GM19099 (cell line): Measurements from ENCODE around the gene NAA50.
A peak's percentile ranks its signal among the peaks of the same experiment; 100 is the strongest.

Experiments
- POLR2A ChIP-seq: IDR thresholded peaks from 3 replicates; pipeline ENCODE4 v1.6.1; 2011; ENCODE audit warnings: low read depth; ENCODE audit not compliant: insufficient read length; ENCODE audit errors: extremely low read depth

Gene NAA50

DNA sequence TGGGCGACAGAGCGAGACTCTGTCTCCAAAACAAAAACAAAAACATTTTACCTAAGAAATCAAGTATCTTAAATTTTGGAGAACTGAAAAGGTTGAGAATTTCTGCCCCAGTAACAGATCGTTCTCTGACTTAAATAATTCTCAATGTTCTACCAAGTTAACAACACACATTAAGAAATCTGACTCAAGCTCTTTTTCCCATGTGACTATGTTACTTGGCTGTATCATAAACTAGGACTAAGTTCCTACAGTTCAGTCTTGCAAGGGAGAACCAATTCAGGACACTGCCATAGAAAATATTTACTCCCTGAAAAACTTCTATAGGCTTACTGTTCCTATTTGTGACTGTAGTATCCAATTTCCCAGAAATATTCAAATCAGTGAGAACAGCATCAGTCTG lies 28.7 kb downstream of the NAA50 start:
- no peak for TF ChIP-seq POLR2A

GRCh38 chr3:113714702-113715101 lies 31.3 kb downstream of the NAA50 start:
- no peak for TF ChIP-seq POLR2A

GRCh38 chr3:113712129-113712528 lies 33.9 kb downstream of the NAA50 start:
- TF ChIP-seq POLR2A = no peak

GRCh38 chr3:113707835-113708234 lies 38.2 kb downstream of the NAA50 start:
- no peak for TF ChIP-seq POLR2A

DNA sequence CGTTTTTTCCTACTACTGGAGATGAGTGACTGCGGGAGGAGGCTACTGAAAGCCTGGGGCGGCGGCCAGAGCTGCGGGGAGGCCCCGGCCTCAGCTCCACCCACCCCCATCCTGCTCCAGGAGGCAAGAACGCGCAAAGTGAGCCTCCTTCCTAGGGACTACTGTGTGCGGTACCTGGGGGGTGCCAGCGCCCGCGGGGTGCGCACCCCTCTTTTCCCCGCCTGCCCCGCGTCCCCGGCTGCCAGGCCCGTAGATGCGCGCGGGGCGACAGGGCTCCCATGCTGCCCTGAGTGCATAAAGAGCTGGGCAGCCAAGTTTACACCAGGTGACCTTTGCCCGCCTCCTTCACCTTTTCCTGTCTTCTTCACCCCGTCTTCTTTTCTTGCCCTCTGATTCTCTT lies 47.1 kb downstream of the NAA50 start:
- no peak for TF ChIP-seq POLR2A

GRCh38 chr3:113698213-113698742 lies 47.8 kb downstream of the NAA50 start:
- TF ChIP-seq POLR2A = no peak

DNA sequence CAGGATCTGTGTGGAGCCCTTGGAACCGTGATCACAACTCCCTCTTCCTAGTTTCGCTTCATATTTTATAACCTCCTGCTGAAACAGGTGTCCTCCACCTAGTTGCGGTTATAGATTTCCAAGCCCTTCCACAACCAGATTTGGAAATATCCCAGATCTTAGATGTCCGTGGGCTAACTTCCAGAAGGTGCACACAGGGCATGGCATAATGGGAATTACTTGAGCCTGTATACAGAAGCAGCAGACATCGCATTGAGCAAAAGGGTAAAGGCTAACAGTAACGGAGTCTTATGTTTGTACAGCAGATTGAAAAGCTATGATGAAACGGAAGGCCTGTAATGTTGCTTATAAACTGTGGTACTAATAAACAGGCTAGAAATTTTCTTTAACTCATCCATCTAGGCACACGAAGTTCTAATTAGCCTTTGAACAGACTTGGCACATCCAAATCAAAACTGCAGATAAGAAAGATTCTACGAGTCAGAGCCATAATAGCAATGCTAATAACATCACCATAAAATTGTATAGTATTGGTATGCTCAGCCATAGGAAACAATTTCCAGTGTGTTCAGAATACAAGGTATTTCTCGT lies 48.5 kb downstream of the NAA50 start:
- TF ChIP-seq POLR2A = no peak

DNA sequence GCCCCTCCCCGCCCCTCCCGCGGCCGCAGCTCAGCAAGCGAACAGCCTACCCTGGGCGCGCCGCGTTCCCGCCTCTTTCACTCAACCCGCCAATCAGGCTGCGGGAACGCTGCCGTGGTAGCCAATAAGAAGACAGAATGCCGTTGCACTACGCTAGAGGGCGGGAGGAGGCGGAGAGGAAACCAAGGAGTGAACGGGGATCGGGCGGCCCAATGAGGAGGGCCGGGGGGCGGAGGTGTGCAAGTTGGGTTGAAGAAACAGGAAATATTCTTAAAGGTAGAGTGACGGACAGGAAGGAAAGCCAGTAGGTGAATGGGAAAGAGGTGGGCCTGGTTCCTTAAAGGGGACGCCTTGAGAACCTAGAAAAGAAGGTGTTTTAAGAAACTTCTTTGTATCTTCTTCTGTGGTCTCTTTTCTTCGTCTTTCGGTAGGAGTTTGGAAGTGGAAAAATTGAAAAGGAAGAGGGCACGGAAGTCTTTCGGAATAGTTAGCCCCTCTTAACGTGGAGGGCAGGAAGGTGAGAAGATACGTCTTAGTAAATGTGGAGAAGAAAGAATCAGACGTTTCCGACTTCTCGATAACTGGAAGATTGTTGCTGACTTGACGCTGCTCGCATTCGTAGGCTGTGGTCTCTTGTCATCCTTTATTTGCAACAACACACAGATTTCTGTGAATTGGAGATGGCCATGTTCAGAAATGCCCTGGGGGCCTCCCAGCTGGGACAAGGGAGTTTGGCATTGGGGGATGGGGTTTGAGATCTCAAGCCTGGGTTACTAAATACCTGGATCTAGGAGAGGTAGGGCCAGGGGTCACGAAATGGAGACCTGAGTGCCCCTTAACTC lies 49.2 kb downstream of the NAA50 start:
- TF ChIP-seq POLR2A = peak; percentile 32

DNA sequence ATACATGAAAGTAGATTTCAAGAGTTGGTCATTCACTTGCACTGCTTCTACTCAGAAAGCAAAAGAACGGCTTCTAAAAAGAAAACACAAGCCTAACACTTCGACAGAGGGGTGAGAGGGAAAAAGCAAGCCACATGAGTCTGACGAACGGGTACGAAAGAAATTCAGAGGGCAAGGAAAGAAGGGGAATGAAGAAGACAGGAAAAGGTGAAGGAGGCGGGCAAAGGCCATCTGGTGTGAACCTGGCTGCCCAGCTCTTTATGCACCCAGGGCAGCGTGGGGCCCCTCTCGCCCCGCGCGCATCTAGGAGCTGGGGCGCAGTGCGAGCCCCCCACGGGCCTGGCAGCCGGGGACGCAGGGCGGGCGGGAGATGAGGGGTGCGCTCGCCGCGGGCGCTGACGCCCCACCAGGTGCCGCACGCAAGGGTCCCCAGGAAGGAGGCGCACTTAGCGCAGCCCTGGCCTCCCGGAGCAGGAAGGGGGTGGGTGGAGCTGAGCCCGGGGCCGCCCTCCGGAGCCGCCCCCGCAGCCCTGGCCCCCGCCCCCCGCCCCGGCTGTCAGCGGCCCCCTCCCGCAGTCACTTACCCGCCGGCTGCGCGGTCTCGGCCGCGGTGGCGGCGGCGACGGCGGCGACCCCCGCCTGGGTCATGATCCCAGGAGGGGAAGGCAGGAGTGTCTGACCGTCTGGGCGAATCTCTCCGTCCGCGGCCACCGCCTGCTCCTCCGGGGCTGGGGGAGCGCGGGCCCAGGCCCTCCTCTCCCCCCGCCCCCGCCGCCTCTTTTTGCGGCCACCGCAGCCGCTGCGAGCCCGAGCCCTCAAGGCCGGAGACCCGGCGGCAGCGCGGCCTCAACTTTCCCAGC lies 50.0 kb downstream of the NAA50 start, which contains the start of gene USF3:
USF3 (minus strand) TSS at position 857 of the 860 bp plus-strand sequence. CDS start 21,764 bp downstream, outside the sequence.
- peak; percentile 72 for TF ChIP-seq POLR2A

DNA sequence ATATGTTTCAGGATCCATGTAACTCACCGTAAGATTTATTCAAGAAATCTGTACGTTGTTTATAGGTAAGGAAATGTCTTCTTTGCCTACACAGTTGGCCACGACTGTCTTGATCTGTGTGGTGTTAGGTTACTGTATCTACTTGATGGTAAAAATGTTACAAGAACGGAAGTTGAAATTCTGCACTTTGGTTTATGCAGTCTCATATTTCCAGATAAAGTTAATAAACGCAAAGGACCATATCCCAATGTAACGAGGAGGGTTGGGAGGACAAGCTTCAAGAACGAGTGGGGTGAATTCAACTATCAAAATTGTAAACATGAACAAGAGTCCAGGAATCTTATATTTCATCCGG lies 50.6 kb downstream of the NAA50 start:
- TF ChIP-seq POLR2A = no peak

DNA sequence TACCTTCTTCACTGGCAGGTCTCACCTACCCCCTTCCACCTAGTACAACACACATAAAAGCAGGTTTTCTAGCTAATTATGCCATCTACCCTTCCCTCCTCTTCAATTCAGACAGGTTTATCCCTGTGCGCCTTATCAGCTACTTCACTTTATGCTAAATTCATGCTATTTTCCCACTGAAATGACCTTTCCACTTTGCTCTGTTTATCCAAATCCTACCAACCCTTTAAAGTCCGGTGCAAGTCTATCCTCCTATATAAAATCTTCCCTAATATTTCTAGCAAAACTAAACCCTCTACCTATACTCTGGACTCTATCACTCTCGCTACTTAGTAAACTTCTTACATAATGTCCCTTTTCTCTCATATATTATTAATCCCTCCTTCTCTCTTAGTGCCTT lies 55.6 kb downstream of the NAA50 start:
- TF ChIP-seq POLR2A = no peak

DNA sequence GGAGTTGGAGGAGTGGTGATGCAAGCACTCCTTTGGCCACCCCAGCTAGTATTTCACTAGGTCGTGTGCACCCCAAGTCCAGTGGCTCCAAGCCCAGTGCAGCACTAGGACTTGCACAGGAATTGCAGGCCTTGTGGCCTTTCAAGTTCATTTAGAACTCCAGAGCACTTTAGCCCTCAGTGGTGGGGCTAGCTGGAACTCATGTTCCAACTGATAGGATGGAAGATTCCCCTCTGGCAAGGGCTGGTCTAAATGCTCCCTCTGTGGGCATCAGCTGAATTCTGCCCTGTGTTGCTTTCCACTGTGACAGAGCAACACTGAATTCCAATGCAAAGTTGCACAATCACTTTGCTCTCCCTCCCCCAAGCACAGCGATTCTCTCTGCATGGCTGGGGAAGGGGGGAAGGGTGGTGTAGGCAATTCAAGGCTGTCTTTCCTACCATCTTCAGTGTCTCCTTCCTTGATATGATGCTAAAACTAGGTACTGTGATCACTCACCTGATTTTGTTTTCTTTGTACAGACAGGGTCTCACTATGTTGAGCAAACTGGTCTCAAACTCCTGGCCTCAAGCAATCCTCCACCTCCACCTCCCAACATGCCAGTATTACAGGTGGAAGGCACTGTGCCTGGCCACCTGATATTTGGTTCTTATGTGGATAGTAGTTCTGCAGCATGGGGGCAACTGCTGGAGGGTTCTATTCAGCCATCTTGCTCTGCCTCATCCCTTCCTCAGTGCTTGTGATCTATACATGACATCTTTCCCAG lies 59.9 kb downstream of the NAA50 start:
- no peak for TF ChIP-seq POLR2A

DNA sequence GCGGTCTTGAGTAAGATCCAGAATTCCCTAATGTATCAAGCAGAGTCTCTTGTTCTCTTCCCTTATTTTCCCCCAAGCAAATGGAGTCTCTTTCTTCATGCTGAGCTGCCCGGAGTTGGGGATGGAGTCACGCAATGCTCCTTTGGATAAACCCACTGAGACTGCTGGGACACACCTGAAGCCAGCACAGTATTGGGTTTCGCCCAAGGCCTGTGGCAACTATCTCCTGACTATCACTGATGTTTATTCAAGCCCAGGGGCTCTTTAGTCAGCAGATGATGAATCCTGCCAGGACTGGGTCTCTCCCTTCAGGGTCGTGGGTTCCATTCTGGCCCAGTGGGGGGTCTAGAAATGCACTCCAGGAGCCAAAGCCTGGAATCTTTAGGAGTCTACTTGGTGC lies 60.9 kb downstream of the NAA50 start:
- TF ChIP-seq POLR2A = no peak

DNA sequence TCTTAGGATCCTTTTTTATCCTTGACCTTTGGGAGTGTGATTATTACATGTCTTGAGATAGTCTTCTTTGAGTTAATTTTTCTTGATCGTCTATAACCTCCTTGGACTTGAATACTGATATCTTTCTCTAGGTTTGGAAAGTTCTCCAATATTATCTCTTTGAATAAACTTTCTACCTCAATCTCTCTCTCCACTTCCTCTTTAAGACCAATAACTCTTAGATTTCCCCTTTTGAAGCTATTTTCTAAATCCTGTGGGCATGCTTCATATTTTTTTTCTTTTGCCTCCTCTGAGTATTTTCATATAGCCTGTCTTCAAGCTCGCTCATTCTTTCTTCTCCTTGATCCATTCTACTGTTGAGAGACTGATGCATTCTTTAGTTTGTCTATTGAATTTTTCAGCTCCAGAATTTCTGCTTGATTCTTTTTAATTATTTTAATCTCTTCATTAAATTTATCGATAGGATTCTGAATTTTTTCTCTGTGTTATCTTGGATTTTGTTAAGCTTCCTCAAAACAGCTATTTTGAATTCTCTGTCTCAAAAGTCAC lies 61.7 kb downstream of the NAA50 start:
- no peak for TF ChIP-seq POLR2A
